Measurements from ENCODE around the gene NOC3L. TPM values are rescaled to one million over a fixed set of nuclear protein-coding genes. Genes with fewer than 3 reads are reported as not detected.

Gene NOC3L
- total and polyA plus RNA-seq, 10 of the 15 experiments (the other 5 are each of a cell fraction or from before 2014, with no cell fraction given) = 27.8 to 51.4 (median 40.5) TPM

DNA sequence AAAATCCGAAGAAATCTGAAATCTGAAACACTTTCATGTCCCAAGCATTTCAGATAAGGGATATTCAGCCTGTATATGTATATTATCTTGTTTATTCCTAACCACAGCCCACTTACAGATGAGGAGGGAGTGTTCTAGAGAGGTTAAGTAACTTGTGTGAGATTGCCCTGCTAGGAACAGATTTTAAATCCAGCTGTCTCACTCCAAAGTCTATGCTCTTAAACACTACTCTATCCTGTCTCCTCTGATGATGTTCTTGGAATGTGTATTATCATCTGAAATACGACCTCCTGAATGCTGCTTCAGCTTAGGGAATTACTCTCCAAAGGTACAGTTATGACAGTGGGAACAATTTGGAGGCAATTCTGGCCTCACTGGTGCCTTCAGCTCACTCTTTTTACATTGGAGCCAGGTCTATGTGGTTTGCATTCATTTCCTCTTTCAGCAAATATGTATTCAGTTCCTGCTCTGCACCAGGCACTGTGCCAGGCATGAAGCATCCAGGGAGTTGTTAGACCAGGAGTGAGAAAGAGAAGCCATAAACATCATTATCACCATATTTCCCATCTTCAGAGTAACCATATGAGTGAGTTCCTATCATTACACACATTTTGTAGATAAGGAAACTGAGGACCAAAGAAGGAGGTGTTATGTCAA, 70.2 kb downstream of the NOC3L start (continued):
- TF ChIP-seq, protein P1, sequence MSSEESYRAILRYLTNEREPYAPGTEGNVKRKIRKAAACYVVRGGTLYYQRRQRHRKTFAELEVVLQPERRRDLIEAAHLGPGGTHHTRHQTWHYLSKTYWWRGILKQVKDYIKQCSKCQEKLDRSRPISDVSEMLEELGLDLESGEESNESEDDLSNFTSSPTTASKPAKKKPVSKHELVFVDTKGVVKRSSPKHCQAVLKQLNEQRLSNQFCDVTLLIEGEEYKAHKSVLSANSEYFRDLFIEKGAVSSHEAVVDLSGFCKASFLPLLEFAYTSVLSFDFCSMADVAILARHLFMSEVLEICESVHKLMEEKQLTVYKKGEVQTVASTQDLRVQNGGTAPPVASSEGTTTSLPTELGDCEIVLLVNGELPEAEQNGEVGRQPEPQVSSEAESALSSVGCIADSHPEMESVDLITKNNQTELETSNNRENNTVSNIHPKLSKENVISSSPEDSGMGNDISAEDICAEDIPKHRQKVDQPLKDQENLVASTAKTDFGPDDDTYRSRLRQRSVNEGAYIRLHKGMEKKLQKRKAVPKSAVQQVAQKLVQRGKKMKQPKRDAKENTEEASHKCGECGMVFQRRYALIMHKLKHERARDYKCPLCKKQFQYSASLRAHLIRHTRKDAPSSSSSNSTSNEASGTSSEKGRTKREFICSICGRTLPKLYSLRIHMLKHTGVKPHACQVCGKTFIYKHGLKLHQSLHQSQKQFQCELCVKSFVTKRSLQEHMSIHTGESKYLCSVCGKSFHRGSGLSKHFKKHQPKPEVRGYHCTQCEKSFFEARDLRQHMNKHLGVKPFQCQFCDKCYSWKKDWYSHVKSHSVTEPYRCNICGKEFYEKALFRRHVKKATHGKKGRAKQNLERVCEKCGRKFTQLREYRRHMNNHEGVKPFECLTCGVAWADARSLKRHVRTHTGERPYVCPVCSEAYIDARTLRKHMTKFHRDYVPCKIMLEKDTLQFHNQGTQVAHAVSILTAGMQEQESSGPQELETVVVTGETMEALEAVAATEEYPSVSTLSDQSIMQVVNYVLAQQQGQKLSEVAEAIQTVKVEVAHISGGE (CRISPR knock-in tag; IDR thresholded peaks at IDR 0.05) = no peak
- TF ChIP-seq SREBF2 (IDR thresholded peaks at IDR 0.05; ENCODE audit: low read length) (no peak), HDAC6 (IDR thresholded peaks at IDR 0.05; ENCODE audit: unreplicated experiment) (no peak), NBN (IDR thresholded peaks at IDR 0.05) (no peak)
- TF ChIP-seq, protein P2, sequence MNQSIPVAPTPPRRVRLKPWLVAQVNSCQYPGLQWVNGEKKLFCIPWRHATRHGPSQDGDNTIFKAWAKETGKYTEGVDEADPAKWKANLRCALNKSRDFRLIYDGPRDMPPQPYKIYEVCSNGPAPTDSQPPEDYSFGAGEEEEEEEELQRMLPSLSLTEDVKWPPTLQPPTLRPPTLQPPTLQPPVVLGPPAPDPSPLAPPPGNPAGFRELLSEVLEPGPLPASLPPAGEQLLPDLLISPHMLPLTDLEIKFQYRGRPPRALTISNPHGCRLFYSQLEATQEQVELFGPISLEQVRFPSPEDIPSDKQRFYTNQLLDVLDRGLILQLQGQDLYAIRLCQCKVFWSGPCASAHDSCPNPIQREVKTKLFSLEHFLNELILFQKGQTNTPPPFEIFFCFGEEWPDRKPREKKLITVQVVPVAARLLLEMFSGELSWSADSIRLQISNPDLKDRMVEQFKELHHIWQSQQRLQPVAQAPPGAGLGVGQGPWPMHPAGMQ (IDR thresholded peaks at IDR 0.05; ENCODE audit: borderline replicate concordance) = no peak
- TF ChIP-seq, protein P3, sequence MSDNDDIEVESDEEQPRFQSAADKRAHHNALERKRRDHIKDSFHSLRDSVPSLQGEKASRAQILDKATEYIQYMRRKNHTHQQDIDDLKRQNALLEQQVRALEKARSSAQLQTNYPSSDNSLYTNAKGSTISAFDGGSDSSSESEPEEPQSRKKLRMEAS (IDR thresholded peaks at IDR 0.05; ENCODE audit: low read depth, low read length) = no peak

All from GM12878 (cell line).